ENCODE measurements around the gene DCDC2C.

Gene DCDC2C

DNA sequence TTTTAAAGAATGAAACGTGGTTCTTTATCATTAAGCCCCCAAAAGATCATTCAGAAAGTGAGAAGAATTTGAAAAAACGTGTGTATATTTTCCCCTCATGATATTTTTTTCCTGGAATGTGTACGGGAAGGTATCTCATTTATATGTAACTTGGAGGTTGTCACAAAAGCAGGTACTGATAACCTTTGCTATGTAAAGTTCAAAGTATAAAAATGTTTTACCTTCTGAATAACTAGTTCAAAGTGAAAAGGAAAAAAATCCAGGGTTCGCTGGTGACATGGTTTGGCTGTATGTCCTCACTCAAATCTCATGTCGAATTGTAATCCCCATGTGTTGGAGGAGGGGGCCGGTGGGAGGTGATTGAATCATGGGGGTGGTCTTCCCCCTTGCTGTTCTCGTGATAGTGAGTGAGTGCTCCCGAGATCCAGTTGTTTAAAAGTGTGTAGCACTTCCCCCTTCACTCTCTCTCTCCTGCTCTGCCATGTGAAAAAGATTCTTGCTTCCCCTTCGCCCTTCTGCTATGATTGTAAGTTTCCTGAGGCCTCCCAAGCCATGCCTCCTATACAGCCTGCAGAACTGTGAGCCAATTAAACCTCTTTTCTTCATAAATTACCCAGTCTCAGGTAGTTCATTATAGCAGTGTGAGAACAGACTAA lies 144.2 kb downstream of the DCDC2C start:
- DNase-seq: no peak

DNA sequence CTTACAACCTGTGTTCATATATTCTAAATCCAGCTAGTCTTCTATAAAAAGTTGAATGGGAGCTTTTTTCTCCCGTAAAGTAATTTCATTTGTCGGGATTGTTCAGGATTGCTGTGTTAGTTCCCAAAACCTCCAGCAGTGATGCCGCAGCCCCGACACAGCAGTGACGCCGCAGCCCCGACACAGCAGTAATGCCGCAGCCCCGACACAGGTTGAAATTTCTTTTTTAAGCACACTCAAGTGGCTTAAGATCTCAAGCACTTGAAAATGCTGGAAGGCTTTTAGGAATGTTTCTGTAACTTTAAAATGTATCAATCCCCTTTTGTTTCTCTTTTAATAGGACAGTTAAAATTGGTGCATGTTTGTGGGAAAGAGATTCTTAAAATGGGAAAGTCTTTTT lies 145.4 kb downstream of the DCDC2C start:
- DNase-seq: no peak

DNA sequence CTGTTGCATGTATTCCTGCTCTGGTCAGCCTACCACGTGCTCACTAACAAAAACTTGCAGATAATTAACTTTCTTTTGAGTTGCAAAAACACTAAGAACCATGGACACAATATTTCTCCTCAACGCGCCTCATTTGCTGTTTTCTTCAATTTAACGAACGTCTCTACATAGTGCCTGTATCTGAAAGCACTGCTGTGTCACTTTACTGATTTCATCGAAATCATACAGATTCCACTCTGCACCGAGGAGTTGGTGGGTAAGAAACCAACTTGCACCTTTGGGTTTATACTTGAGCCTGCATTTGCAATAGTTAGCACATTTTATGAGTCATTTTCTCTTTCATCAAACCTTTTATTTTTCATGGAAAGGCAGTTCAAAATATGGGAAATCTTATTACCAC lies 145.8 kb downstream of the DCDC2C start:
- no peak for DNase-seq

DNA sequence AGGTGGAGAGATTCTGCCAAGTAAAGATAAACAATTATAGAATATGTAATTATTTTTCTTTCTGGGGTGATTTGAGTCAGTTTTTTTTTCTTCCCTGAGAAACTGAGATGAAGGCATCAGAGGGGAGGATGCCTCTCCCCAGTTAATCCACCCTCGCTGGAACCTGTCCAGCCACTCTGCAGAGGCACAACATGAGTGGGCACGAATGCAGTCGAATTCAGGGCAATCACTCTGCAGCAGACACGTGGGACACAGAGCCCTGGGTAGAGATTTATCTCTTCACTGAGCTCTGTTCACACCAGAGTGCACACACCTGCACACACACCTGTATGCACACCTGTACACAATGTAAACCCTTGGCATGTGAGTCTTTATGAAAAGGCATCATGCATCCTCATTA lies 154.2 kb downstream of the DCDC2C start:
- no peak for DNase-seq

DNA sequence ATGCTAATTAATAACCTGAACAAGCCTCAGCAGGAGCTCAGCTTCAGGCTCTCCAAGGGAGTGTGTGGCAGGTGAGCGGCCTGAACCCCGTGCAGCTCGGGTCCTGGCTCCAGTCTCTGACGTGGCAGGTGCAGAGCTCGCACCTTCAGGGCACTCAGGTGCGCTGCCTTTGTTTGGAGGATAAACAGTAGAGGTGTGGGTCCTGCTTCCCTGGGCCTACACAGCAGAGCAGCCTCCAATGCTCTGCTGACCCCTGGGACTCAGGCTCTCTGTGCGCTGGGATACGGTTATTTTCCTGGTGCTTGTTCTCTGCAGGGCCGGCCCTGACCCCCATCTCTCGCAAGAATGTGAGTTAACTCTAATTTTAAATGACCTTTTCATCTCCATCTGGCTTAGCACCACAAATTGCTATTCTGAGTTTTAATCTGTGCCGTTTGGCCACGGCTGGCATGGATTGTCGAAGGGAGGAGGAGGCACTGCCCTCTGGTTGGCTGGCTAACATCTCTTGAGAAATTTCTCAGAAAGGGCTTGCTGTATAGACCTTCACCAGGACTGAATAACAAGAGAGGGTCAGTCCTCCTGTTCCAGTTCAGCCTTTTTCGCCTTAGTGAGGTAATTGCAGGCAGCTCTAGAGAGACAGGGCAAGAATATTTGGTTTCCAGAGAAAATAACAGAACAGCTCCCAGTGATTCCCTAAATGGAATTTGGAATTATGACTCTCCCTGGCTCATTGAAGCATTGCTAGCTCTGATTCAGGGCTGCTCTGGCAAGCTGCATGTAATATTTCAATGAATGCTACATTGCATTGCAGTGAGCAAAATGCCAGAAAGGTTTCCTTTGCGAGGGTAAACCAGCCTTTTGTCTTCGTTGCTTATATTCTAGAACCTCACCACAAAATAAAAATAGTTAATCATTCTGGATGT lies 161.8 kb downstream of the DCDC2C start:
- no peak for DNase-seq

DNA sequence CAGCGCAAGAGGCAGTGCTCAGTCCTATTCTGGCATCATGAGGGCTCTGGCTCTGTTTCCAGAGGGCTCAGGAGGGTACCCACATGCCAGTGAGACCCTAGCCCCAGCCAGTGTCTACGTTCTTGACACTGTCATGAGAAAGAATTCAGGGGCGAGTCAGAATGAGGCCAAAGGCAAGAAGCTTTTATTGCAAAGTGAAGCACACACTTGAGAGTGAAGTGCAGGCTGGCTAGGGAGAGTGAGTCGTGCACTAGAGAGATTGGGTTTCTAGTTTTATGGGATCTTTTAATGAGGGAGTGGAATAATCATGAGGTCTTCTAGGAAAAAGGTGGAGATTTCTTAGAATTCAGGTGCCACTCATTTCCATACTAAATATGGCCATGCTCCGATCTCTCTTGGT lies 164.1 kb downstream of the DCDC2C start:
- DNase-seq: no peak

DNA sequence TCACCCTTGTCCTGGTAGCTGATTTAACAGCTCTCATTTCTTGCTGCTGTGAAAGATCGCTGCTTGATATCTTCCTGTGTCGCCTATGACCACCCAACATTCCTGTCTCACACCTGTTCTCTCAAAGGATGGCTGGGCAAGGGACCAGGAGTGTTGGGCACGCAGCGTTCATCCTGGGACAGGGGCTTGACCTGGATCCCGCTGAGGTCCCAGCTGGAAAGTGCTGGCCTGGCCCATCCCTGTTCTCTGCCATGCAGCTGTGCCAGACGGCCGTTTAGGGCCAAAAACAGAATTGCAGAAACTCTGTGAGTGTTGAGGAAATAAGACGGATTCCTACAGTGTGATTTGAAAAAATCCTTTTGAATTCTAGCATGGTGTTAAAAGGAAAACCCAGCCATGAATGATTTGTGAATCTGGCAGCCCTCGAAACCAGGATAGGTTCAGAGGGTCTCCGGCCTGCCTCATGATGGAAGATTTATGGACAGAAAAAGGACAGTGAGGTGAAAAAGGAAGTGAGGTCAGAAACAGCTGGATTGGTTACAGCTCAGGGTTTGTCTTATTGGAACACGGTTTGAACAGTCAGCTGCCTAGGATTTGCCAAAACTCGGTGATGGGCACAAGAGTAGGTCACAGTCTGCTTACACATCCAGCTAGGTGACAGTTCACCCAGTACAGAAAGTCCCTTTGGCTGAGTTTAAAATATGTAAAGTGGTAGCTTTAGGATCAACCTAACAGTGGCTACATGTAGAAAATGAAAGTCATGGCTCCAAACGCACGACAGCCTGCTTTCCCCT lies 164.8 kb downstream of the DCDC2C start:
- no peak for DNase-seq

DNA sequence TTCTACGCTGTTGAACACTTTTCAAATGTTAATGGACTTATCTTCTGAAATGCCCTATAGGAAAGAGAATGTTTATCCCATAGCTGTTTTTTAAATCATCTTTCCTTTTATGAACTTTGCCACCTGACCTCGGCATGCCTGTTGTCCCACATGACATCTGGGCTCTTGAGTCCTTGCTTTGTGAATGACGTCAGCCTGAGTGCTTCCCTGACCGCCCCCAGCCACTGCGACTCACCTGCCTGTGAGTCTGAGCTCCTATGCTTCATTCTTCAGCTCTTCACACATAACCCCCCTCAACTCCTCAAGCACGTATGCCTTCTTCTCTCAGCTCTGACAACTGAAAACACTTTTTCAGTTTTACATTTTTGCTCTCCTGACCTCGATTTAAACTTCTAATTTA lies 166.8 kb downstream of the DCDC2C start:
- DNase-seq: no peak

DNA sequence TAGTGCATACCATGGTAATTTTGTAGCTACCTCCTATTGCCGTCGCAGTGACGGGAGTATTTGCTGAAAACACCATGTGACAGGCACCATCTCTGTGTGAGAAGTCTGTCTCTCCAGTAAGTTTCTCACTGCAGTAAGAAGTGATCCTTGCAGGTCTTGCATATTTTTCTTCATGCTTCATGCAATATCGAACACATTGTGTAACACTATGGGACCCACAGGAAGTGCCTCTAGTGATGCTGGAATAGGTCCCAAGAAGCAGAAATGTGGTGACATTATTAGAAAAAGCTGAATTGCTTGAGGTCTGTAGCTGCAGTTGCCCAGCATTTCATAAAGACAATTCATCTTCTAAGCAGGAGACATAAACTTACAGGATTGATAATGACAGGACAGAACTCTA lies 167.6 kb downstream of the DCDC2C start:
- DNase-seq: no peak

DNA sequence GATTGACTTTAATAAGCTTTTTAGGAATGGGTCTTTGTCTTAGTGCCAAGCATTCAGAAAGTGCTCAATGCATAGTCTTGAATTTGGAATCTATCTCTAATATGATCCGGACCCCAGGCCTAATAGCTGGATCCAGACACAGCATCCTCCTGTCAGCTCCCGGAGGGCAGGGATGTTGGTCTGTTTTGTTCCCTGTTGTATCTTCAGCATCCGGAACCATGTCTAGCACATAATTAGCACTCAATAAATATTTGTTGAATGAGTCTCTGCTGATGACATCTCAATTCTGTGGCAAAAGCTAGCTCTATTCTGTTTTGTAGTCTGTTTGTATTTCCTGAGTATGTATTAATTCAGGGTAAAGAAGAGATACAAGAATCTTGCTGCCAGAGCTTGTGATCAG lies 169.1 kb downstream of the DCDC2C start:
- no peak for DNase-seq

DNA sequence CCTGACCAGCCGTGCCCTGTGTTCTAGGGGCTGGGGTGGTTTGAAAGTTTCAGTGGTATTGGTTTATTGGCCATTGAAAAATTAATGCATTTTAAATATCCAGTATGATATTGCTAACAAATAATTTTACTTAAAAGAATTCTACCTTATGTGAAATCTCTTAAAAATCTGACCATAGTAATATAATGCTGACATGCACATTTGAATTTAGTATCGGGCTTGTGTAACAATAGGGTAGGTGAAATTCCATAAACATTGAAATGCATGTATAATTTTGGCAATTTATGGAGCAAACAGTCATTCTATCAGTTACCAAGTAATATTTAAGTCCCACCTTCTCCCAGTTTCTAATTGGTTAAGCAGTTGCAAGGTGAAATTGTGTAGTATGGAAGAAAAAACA lies 170.5 kb downstream of the DCDC2C start:
- DNase-seq: no peak

DNA sequence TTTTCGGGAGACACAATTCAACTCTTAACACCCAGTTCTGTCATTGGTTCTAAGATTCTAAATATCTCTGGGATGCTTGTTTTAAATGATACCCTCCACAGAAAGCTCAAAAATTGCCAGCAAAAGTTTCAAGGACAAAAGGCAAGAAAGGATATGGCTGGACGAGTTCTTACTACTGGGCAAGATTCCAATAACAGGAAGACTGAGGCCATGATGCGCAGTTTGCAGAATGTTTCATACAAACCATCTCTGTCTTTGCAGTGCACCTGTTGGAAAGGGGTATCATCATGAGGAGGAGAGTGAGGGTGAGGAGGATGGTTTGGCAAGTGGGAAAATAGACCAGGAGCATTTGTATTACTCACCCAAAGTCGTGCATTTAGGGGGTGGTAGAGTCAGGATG lies 172.8 kb downstream of the DCDC2C start:
- DNase-seq: no peak

DNA sequence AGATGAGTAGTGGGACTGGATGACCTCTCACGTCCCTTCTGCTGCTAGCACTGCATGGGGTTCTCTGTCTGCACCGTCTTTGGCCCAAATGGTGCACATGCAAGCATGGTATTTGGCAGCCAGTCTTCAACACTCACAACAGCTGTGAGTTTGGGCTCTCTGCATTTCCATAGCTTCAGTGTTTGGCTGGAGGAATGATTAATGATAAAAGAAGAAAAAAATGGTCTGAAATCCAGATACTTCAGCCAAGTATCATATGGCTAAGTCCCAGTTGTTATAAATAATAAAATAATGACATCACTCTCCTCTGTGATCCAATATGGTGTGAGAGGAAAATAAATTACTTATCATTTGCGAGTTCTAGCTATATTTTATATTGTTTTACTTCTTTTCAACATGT lies 173.3 kb downstream of the DCDC2C start:
- no peak for DNase-seq

DNA sequence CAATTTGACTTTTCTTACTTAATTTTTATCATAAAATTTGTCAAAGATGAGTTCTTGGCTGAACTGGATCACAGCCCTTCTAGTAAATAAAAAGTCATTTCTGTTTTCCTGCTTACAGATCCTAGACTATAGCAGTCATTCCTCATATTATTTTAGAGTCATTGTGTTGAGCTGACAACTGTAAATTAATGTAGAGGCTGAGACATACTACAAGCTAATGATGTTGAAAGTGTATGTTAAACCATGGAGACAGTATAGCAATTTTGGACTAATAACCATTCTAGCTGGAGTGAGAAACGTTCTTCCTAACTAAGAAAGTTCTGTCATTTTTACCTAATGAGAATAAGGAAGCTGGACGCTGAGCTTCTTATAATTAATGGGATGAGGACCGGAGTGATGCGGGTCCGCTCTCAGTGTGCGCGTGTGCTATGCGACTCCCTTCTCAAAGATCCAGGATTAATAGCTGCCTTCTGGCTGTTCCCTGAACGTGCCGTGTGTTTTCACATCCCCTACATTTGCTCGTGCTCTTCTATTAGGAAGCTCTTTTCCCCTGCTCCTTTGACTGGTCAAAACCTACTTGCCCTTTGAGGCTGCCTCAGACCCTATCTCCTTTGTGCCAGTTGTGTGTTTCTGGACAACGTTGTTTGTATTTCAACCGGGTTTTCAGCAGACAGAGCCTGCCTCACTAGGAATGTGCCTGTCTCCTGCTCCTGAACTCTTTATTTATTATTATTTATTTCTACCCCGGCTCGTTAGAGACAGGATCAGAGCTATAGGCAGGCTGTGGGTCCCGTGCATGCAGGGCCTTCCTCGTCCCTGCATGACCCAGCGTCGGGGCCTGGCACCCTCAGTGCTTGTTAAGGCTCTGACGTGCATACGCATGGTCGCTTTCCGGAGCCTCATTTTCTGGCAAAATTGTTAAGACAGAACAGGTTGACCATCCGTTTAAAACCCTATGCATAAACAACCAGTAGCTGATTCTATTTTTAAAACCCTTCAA lies 182.6 kb downstream of the DCDC2C start:
- DNase-seq: no peak

DNA sequence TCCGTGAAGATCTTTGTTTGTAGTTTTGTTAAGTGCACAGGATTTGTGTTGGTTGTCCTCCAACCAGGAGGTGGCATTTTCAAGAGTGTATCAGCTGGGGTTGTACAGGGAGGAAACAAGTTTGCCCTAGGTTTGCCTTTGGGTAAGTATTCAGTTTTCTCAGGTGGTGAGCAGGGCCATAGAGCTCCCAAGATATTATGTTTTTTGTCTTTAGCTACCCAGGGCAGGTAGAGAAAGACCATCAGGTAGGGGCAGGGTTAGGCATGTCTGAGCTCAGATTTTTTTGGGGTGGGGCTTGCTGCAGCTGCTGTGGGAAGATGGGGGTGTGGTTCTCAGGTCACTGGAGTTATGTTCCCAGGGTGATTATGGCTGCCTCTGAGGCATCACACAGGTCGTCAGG lies 191.6 kb downstream of the DCDC2C start:
- no peak for DNase-seq
